Measurements from ENCODE around the gene TBCA.

Gene TBCA

GRCh38 chr5:77658662-77659061 lies 117.5 kb downstream of the TBCA start:
- Histone ChIP-seq H3K27ac (ENCODE audit: low read depth, low read length) (no peak overlapping the region), H3K4me3 (ENCODE audit: low read length) (no peak overlapping the region), H3K9me3 (ENCODE audit: insufficient read depth, low read depth, low read length) (no peaks in the 10 kb centered on the region), H3K27me3 (ENCODE audit: insufficient read depth, low read length) (peaks cover 44% of the 10 kb centered on the region), H3K4me1 (ENCODE audit: insufficient read depth, low read length) (no peaks in the 10 kb centered on the region), H3K9ac (ENCODE audit: low read depth, low read length) (no peak overlapping the region), H3K36me3 (ENCODE audit: insufficient read depth, low read length) (no peaks in the 10 kb centered on the region)

GRCh38 chr5:77651343-77651742 lies 124.8 kb downstream of the TBCA start:
- H3K27me3 ChIP-seq (ENCODE audit: insufficient read depth, low read length): peaks cover 90% of the 10 kb centered on the region
- no peak overlapping the region for H3K9ac ChIP-seq (ENCODE audit: low read depth, low read length)
- WGBS: 78% methylated on average over 2 of the region's 2 CpGs

GRCh38 chr5:77650686-77651085 lies 125.5 kb downstream of the TBCA start:
- H3K36me3 ChIP-seq (ENCODE audit: insufficient read depth, low read length): no peaks in the 10 kb centered on the region
- H3K4me1 ChIP-seq (ENCODE audit: insufficient read depth, low read length): no peaks in the 10 kb centered on the region
- WGBS: 68% methylated on average over 1 of the region's 1 CpG
- no peak overlapping the region for H3K4me3 ChIP-seq (ENCODE audit: low read length)
- H3K9ac ChIP-seq (ENCODE audit: low read depth, low read length): no peak overlapping the region
- H3K27ac ChIP-seq (ENCODE audit: low read depth, low read length): no peak overlapping the region
- H3K9me3 ChIP-seq (ENCODE audit: insufficient read depth, low read depth, low read length): no peaks in the 10 kb centered on the region
- peaks cover 91% of the 10 kb centered on the region for H3K27me3 ChIP-seq (ENCODE audit: insufficient read depth, low read length)

More at GRCh38 chr5:77651343-77651742, 124.8 kb downstream of the TBCA start:
- Histone ChIP-seq H3K9me3 (ENCODE audit: insufficient read depth, low read depth, low read length) (no peaks in the 10 kb centered on the region), H3K4me3 (ENCODE audit: low read length) (no peak overlapping the region), H3K27ac (ENCODE audit: low read depth, low read length) (no peak overlapping the region), H3K4me1 (ENCODE audit: insufficient read depth, low read length) (no peaks in the 10 kb centered on the region), H3K36me3 (ENCODE audit: insufficient read depth, low read length) (no peaks in the 10 kb centered on the region)

- WGBS: 84% methylated on average over 2 of the region's 2 CpGs
These were observed 126.4 kb downstream of the TBCA start for GRCh38 chr5:77649776-77650175.

GRCh38 chr5:77645995-77646639 lies 130.0 kb downstream of the TBCA start:
- H3K4me3 ChIP-seq (ENCODE audit: low read length): peak overlapping the region; percentile 33
- no peaks in the 10 kb centered on the region for H3K36me3 ChIP-seq (ENCODE audit: insufficient read depth, low read length)
- 26% methylated on average over 11 of the region's 11 CpGs for WGBS
- no peak overlapping the region for H3K9ac ChIP-seq (ENCODE audit: low read depth, low read length)
- H3K27me3 ChIP-seq (ENCODE audit: insufficient read depth, low read length): peaks cover 99% of the 10 kb centered on the region
- H3K4me1 ChIP-seq (ENCODE audit: insufficient read depth, low read length): peaks cover 7% of the 10 kb centered on the region; the same call in 1 of the 2 replicates
- no peaks in the 10 kb centered on the region for H3K9me3 ChIP-seq (ENCODE audit: insufficient read depth, low read depth, low read length)
- H3K27ac ChIP-seq (ENCODE audit: low read depth, low read length): no peak overlapping the region

More at GRCh38 chr5:77649776-77650175, 126.4 kb downstream of the TBCA start:
- Histone ChIP-seq H3K36me3 (ENCODE audit: insufficient read depth, low read length) (no peaks in the 10 kb centered on the region), H3K4me3 (ENCODE audit: low read length) (no peak overlapping the region), H3K27me3 (ENCODE audit: insufficient read depth, low read length) (peaks cover 95% of the 10 kb centered on the region), H3K27ac (ENCODE audit: low read depth, low read length) (no peak overlapping the region), H3K9me3 (ENCODE audit: insufficient read depth, low read depth, low read length) (no peaks in the 10 kb centered on the region), H3K4me1 (ENCODE audit: insufficient read depth, low read length) (no peaks in the 10 kb centered on the region), H3K9ac (ENCODE audit: low read depth, low read length) (no peak overlapping the region)

GRCh38 chr5:77645158-77645994 lies 130.8 kb downstream of the TBCA start:
- Histone ChIP-seq H3K9ac (ENCODE audit: low read depth, low read length) (no peak overlapping the region), H3K4me3 (ENCODE audit: low read length) (peak overlapping the region; percentile 43), H3K27me3 (ENCODE audit: insufficient read depth, low read length) (peaks cover 99% of the 10 kb centered on the region), H3K27ac (ENCODE audit: low read depth, low read length) (no peak overlapping the region), H3K9me3 (ENCODE audit: insufficient read depth, low read depth, low read length) (no peaks in the 10 kb centered on the region), H3K36me3 (ENCODE audit: insufficient read depth, low read length) (no peaks in the 10 kb centered on the region), H3K4me1 (ENCODE audit: insufficient read depth, low read length) (peaks cover 10% of the 10 kb centered on the region; the same call in 1 of the 2 replicates)
- WGBS: under 1% methylated on average over 75 of the region's 80 CpGs

GRCh38 chr5:77644371-77645157 lies 131.6 kb downstream of the TBCA start:
- Histone ChIP-seq H3K4me1 (ENCODE audit: insufficient read depth, low read length) (peaks cover 10% of the 10 kb centered on the region), H3K27ac (ENCODE audit: low read depth, low read length) (no peak overlapping the region), H3K27me3 (ENCODE audit: insufficient read depth, low read length) (peaks cover 99% of the 10 kb centered on the region), H3K4me3 (ENCODE audit: low read length) (peak overlapping the region; percentile 29), H3K36me3 (ENCODE audit: insufficient read depth, low read length) (no peaks in the 10 kb centered on the region), H3K9me3 (ENCODE audit: insufficient read depth, low read depth, low read length) (no peaks in the 10 kb centered on the region), H3K9ac (ENCODE audit: low read depth, low read length) (no peak overlapping the region)
- whole genome bisulfite sequencing: 2% methylated on average over 23 of the region's 33 CpGs

GRCh38 chr5:77643654-77644370 lies 132.3 kb downstream of the TBCA start:
- Histone ChIP-seq H3K4me3 (ENCODE audit: low read length) (no peak overlapping the region), H3K27me3 (ENCODE audit: insufficient read depth, low read length) (peaks cover 99% of the 10 kb centered on the region), H3K9me3 (ENCODE audit: insufficient read depth, low read depth, low read length) (no peaks in the 10 kb centered on the region), H3K9ac (ENCODE audit: low read depth, low read length) (no peak overlapping the region), H3K4me1 (ENCODE audit: insufficient read depth, low read length) (peaks cover 16% of the 10 kb centered on the region), H3K27ac (ENCODE audit: low read depth, low read length) (no peak overlapping the region), H3K36me3 (ENCODE audit: insufficient read depth, low read length) (no peaks in the 10 kb centered on the region)
- 1% methylated on average over 23 of the region's 28 CpGs for WGBS

GRCh38 chr5:77642738-77643653 lies 133.1 kb downstream of the TBCA start:
- Histone ChIP-seq H3K36me3 (ENCODE audit: insufficient read depth, low read length) (no peaks in the 10 kb centered on the region), H3K27me3 (ENCODE audit: insufficient read depth, low read length) (peaks cover 99% of the 10 kb centered on the region), H3K9me3 (ENCODE audit: insufficient read depth, low read depth, low read length) (no peaks in the 10 kb centered on the region), H3K4me3 (ENCODE audit: low read length) (no peak overlapping the region), H3K4me1 (ENCODE audit: insufficient read depth, low read length) (peaks cover 16% of the 10 kb centered on the region), H3K27ac (ENCODE audit: low read depth, low read length) (no peak overlapping the region), H3K9ac (ENCODE audit: low read depth, low read length) (no peak overlapping the region)
- WGBS: 4% methylated on average over 21 of the region's 21 CpGs
